Muscle layer of duodenum (tissue), 2 donors: ENCODE measurements around the gene PRM1.
"Not testable (repeated sequence)": the region's sequence is repeated elsewhere in the genome, so short reads cannot be mapped to it uniquely, and the experiment has no call there.

Source experiments
- H3K27ac ChIP-seq: one replicate; pipeline ENCODE4 v1.7.0; 2013; ENCODE audit warnings: mild to moderate bottlenecking, low read length
- H3K27me3 ChIP-seq: one replicate; pipeline ENCODE4 v1.7.0; 2013; ENCODE audit warnings: low read depth, mild to moderate bottlenecking, control low read depth, low read length
- H3K36me3 ChIP-seq, 2 donors: one replicate each; pipeline ENCODE4 v1.7.0; 2013; ENCODE audit warnings: low read length in 2 of 2, control low read depth in 1 of 2, mild to moderate bottlenecking in 1 of 2; ENCODE audit not compliant: insufficient read depth in 2 of 2, control insufficient read depth in 1 of 2
- H3K4me1 ChIP-seq, 2 donors: one replicate each; pipeline ENCODE4 v1.7.0; 2013; ENCODE audit warnings: low read length in 2 of 2, mild to moderate bottlenecking in 2 of 2, control low read depth in 1 of 2, moderate library complexity in 1 of 2; ENCODE audit not compliant: insufficient read depth in 2 of 2, control insufficient read depth in 1 of 2
- H3K4me3 ChIP-seq, 2 donors: one replicate each; pipeline ENCODE4 v1.7.0; 2013; ENCODE audit warnings: low read length in 2 of 2, low read depth in 1 of 2, mild to moderate bottlenecking in 1 of 2
- H3K9me3 ChIP-seq, 2 donors: one replicate each; pipeline ENCODE4 v1.7.0; 2013; ENCODE audit warnings: low read length in 2 of 2, control low read depth in 1 of 2, mild to moderate bottlenecking in 1 of 2; ENCODE audit not compliant: control insufficient read depth in 1 of 2
- donor health status: healthy.

PRM1 gene

DNA sequence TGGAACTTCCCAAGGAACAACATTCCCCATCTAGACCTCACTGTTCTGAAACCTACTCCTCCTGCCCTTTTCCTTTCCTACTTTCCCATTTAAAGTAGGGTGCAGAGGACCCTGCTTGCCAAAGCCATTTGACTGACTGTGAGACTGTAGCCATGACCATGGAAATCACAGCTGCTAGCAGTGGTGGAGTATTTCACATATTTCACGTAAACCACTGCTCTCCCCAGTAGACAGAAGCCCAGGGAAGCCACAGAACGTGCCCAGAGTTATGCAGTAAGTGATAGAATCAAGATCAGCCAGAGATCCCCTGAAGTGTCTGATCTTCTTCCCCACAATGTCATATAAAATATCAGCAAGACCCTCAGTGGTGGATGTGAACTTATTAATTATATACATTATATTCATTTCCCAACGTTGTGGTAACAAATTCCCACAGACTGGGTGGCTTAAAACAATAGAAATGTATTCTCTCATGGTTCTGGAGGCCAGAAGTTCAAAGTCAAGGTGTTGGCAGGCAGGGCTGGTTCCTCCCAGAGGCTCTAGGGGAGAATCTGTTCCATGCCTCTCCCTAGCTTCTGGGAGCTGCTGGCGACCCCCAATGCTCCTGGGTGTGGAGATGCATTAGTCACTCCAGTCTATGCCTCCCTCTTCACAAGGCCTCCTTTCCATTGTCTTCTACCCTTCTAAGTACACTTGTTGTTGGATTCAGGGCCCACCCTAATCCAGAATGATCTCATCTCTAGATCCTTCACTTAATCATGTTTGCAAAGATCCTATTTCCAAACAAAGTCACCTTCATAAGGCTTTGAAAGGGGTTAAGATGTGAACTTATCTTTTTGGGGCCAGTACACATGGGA is 20.7 kb upstream of the PRM1 start:
- Histone ChIP-seq H3K4me1 (peaks cover 3 to 5% of the 10 kb centered on the region in 2 donors), H3K27me3 (no peaks in the 10 kb centered on the region), H3K27ac (no peak overlapping the region)

DNA sequence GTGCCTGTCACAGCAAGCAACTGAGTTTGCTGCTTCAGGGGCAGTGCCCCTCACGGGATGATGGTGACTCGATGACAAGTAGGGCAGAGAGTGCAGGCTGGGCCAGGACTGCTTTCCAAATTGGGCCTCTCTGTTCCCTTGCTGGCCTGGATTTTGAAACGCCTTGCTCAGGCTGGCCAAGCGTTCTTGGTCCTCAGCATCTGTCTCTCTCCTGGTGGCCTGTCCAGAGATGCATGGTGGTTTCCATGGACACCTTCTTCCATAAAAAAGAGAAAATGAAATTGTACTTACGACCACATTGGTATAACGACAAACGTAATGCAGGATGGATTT is 19.4 kb upstream of the PRM1 start:
- Histone ChIP-seq H3K27ac (no peak overlapping the region), H3K9me3 (no peaks in the 10 kb centered on the region), H3K27me3 (no peaks in the 10 kb centered on the region), H3K4me3 (no peak overlapping the region), H3K36me3 (no peaks in the 10 kb centered on the region), H3K4me1 (peaks cover 5 to 8% of the 10 kb centered on the region in 2 donors)

More for the DNA sequence above, 20.7 kb upstream of the PRM1 start:
- H3K4me3 ChIP-seq = no peak overlapping the region
- no peaks in the 10 kb centered on the region for H3K9me3 ChIP-seq
- H3K36me3 ChIP-seq = no peaks in the 10 kb centered on the region

DNA sequence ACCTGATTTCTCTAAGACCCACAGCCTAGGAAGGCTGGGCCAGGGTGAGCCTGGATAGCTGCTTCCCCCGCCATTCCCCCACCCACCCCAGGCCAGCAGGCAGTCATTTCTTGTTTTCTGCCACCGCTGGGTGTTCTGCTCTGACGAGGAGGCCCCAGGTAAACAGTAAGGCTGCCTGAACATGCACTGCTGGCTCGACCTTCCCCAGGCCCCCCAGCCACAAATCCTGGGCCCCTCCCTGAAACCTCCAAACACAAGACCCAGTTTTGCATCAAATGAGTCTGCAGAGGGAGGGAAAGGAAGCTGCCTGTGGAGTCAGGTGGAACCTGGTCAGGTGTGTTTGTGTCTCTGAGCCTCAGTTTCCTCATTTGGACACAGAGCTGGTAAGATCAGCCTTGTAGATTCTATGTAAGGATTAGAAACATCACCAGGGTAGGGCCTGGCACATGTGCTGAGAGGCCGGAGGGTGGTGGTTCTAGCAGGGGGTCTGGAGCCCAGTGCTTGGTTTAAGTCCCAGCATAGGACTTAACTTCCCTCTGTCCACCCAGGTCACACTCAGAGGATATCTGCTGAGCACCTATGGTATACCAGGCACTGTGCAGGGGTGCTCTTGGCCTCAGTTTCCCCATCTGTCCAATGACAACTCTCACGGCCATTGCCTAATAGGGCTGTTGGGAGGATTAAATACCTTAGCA is 18.9 kb upstream of the PRM1 start:
- Histone ChIP-seq H3K36me3 (no peaks in the 10 kb centered on the region), H3K27ac (no peak overlapping the region), H3K9me3 (no peaks in the 10 kb centered on the region), H3K27me3 (no peaks in the 10 kb centered on the region), H3K4me1 (peaks cover 5 to 8% of the 10 kb centered on the region in 2 donors), H3K4me3 (no peak overlapping the region)

DNA sequence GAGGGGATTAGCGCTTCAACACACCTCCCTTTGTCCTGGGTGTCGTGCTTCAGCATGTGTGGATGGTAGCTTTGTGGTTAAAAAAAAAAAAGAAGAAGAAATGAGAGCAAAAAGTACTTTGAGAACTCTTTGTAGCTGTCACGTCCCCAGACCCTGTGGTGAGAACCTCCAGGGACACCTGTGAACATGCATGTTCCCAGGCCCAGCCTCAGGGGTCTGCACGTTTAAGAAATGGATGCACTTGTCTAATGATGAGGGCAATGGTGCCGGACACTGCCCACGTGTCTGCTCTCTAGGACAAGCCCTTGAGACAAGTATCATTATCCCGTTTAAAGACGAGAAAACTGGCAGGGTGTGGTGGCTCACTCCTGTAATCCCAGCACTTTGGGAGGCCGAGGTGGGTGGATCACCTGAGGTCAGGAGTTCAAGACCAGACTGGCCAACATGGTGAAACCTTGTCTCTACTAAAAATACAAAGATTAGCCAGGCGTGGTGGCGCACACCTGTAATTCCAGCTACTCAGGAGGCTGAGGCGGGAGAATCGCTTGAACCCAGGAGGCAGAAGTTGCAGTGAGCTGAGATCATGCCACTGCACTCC is 17.9 kb upstream of the PRM1 start:
- H3K4me3 ChIP-seq, H3K4me1 ChIP-seq, H3K27ac ChIP-seq: not testable (repeated sequence)

DNA sequence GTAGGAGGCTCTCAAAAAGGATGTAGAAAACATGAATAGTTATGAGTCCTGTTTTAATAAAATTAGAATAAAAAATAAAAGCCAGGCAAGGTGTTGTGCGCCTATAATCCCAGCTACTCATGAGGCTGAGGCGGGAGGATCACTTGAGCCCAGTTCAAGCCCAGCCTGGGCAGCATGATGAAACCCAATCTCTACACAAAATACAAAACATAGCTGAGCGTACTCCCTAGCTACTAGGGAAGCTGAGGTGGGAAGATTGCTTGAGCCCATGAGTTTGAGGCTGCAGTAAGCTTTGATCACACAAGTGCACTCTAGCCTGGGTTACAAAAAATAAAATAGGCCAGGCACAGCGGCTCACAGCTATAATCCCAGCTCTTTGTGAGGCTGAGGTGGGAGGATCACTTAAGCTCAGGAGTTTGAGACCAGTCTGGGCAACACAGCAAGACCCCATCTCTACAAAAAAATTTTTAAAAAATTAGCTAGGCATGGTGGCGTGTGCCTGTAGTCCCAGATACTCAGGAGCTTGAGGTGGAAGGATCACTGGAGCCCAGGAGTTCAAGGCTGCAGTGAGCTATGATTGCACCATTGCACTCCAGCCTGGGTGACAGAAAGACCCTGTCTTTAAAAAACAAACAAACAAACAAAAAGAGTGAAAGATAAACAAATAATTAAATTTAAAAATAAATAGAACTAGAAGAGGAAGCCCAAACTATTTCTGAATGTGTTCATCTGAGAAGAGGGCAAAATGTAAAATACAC is 17.2 kb upstream of the PRM1 start:
- Histone ChIP-seq H3K9me3 (no peaks in the 10 kb centered on the region), H3K27ac (no peak overlapping the region), H3K4me3 (no peak overlapping the region)

More for the DNA sequence above, 17.9 kb upstream of the PRM1 start:
- H3K27me3 ChIP-seq, H3K9me3 ChIP-seq, H3K36me3 ChIP-seq: not testable (repeated sequence)

DNA sequence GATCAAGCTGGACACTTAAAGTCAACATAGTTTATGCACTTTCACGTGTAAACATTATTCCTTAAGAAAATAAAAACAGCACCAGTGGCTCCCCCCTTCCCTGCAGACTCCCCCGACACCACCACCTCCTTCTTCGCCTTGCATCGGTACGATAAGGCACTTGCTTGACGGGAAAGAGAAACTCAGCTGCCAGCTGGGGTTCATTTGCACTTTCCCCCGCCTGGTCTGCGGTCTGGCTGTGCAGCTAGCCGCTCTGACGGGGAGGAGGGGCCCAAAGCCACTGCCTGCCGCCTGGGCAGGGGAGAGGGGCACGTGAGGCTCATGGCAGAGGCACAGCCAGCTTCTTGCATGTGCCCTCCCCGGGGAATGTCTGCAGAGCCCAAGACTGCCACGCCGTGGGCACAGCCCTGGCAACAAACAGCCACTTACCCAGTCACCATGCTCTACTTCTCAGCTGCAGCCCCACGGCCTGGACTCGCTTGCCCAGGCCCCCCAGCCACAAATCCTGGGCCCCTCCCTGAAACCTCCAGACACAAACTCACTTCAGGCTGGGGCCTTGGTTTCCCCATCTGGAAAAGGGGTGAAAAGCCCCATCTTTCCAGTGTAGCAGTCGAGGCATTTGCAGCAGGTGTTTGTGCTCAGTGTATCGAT is 16.5 kb upstream of the PRM1 start:
- Histone ChIP-seq H3K4me1 (peaks cover 5 to 8% of the 10 kb centered on the region in 2 donors), H3K4me3 (peak overlapping the region in 1 of 2 donors; percentile 51), H3K27me3 (no peaks in the 10 kb centered on the region), H3K36me3 (no peaks in the 10 kb centered on the region), H3K27ac (no peak overlapping the region), H3K9me3 (no peaks in the 10 kb centered on the region)

More for the DNA sequence above, 17.2 kb upstream of the PRM1 start:
- H3K36me3 ChIP-seq = no peaks in the 10 kb centered on the region
- H3K27me3 ChIP-seq = no peaks in the 10 kb centered on the region
- peaks cover 5 to 8% of the 10 kb centered on the region in 2 donors for H3K4me1 ChIP-seq

DNA sequence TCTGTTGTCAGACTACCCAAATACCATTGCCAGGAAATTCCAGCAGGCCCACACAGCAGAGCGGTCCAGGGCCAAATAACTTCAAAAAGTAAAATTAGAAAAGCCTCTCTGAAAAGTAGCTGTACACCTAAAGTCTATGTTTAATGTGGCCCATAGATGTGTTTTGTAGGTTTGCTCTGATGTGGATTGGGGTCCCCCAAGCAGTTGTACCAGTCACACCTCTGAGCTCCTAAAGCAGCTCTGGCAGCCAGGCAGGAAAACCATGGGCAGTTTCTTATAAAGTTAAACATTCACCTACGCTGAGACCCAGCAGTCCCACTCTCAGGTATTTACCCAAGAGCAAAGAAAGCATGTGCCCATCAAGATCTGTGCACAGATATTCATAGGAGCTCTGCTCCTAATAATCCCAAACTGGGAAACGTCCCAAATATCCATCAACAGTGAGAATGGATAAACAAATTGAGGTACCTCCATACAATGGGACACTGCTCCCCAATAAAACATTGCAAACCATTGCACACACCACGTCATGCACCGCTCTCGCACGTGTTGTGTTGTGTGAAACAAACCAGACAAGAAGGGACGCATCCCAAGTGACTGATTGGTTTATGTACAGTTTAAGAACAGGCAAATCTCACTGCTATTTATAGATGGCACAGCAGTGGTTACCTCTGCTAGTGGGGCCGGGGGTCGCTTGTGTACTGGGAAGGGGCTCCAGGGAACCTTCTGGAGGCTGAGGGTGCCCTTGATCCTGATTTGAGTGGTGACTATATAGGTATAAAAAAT is 15.8 kb upstream of the PRM1 start:
- peaks cover 5 to 8% of the 10 kb centered on the region in 2 donors for H3K4me1 ChIP-seq
- no peaks in the 10 kb centered on the region for H3K9me3 ChIP-seq
- H3K27me3 ChIP-seq = no peaks in the 10 kb centered on the region
- H3K27ac ChIP-seq = no peak overlapping the region
- H3K4me3 ChIP-seq = peak overlapping the region in 1 of 2 donors; percentile 51
- H3K36me3 ChIP-seq = no peaks in the 10 kb centered on the region

DNA sequence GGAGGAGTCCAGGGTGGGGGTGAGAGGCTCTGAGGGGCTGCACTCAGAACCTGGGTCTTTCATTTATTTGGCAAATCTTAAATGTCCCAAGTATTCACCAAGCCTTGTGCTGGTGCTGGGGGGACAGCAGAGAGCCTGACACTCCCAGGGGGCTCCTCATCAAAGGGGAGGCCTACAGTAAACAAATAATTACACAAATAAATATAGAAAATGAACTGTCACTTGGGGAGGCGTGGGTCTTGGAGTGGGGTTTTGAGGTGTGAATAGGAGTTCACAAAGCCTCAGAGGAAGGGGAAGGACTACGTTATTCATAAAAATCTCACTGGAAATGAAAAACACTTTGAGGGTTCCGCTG is 15.2 kb upstream of the PRM1 start:
- no peaks in the 10 kb centered on the region for H3K27me3 ChIP-seq
- no peak overlapping the region for H3K27ac ChIP-seq
- no peaks in the 10 kb centered on the region for H3K9me3 ChIP-seq
- H3K4me3 ChIP-seq = no peak overlapping the region
- H3K36me3 ChIP-seq = no peaks in the 10 kb centered on the region
- H3K4me1 ChIP-seq = peaks cover 5 to 8% of the 10 kb centered on the region in 2 donors

DNA sequence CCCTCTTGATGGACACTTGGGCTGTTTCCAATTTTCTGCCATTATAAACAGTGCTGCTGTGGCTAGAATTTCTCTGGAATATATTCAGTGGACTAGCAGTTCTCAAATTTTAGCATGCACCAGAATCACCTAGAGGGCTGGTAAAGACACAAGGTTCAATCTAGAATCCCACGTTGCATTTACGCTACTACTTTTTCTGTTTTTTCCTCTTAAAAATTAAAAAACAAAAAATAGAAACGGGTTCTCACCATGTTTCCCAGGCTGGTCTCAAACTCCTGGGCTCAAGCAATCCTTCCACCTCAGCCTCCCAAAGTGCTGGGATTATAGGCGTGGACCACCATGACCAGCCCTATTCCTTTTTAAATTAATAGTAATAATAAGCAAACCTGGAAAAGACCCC is 14.5 kb upstream of the PRM1 start:
- peaks cover 5 to 8% of the 10 kb centered on the region in 2 donors for H3K4me1 ChIP-seq
- no peaks in the 10 kb centered on the region for H3K36me3 ChIP-seq
- no peak overlapping the region for H3K4me3 ChIP-seq
- H3K27me3 ChIP-seq = no peaks in the 10 kb centered on the region
- no peak overlapping the region for H3K27ac ChIP-seq
- H3K9me3 ChIP-seq = no peaks in the 10 kb centered on the region

DNA sequence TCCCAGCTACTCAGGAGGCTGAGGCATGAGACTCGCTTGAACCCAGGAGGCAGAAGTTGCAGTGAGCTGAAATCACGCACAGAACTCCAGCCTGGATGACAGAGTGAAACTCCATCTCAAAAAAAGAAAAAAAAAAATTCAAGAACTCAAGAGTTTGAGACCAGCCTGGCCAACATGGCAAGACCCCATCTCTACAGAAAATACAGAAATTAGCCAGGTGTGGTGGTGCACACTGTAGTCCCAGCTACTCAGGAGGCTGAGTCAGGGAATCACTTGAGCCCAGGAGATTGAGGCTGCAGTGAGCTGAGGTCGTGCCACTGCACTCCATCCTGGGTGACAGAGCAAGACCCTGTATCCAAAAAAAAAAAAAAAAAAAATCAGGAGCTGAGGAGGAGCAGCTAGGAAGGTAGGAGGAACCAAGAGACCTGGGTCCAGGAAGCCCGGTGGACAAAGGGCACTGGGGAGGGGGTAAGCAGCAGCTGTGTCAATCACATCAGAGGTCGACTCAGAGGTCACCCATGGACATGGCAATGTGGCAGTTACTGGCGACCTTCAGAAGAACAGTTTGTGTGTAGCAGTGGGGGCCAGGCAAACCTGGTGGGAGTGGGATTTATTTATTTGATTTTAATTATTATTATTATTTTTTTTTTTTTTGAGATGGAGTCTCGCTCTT is 11.1 kb upstream of the PRM1 start:
- H3K9me3 ChIP-seq = no peaks in the 10 kb centered on the region
- H3K27me3 ChIP-seq = no peaks in the 10 kb centered on the region
- no peaks in the 10 kb centered on the region for H3K36me3 ChIP-seq
- peaks cover 5 to 7% of the 10 kb centered on the region in 2 donors for H3K4me1 ChIP-seq
- no peak overlapping the region for H3K27ac ChIP-seq
- H3K4me3 ChIP-seq = no peak overlapping the region
